OCI-LY1 (cell line): ENCODE data around the gene PREX1.

Experiments
- H2AFZ ChIP-seq: fragments of 200-600 bp; sonication (generic), shearing (Covaris generic); 2 replicates; pipeline ENCODE4 v1.6.0; 2014; ENCODE audit warnings: antibody characterized with exemption, mild to moderate bottlenecking, low read length
- H3F3A ChIP-seq: fragments of 200-600 bp; sonication (generic), shearing (Covaris generic); 2 replicates; pipeline ENCODE4 v1.6.0; 2014; ENCODE audit warnings: mild to moderate bottlenecking, antibody characterized with exemption, low read length, moderate library complexity; ENCODE audit not compliant: insufficient read depth
- H3K27ac ChIP-seq: fragments of 200-600 bp; sonication (generic); 2 replicates; pipeline ENCODE4 v1.5.1; 2014; ENCODE audit warnings: low read length, mixed run types, mild to moderate bottlenecking, low read depth; ENCODE audit not compliant: poor library complexity, severe bottlenecking
- H3K27me3 ChIP-seq: fragments of 200-600 bp; sonication (generic); 2 replicates; pipeline ENCODE4 v1.6.0; 2014; ENCODE audit warnings: antibody characterized with exemption, mild to moderate bottlenecking, low read length, moderate library complexity; ENCODE audit not compliant: insufficient read depth
- H3K36me3 ChIP-seq: fragments of 200-600 bp; sonication (generic); 2 replicates; pipeline ENCODE4 v1.6.1; 2014; ENCODE audit warnings: mild to moderate bottlenecking, antibody characterized with exemption, low read length, moderate library complexity, mixed read lengths; ENCODE audit not compliant: insufficient read depth
- H3K4me1 ChIP-seq: fragments of 200-600 bp; sonication (generic); 2 replicates; pipeline ENCODE4 v1.5.1; 2014; ENCODE audit warnings: mild to moderate bottlenecking, low read length, moderate library complexity; ENCODE audit not compliant: insufficient read depth, severe bottlenecking
- H3K4me2 ChIP-seq: fragments of 200-600 bp; sonication (generic), shearing (Covaris generic); 2 replicates; pipeline ENCODE4 v1.6.1; 2014; ENCODE audit warnings: low read length
- H3K4me3 ChIP-seq: fragments of 200-600 bp; sonication (generic); 2 replicates; pipeline ENCODE4 v1.5.1; 2014; ENCODE audit warnings: low read length, low read depth, mild to moderate bottlenecking, mixed read lengths; ENCODE audit not compliant: poor library complexity, severe bottlenecking
- H3K79me2 ChIP-seq: fragments of 200-600 bp; shearing (Covaris generic); 2 replicates; pipeline ENCODE4 v1.6.1; 2016; ENCODE audit warnings: mixed run types, low read length, mixed read lengths; ENCODE audit not compliant: insufficient read depth
- H3K9ac ChIP-seq: fragments of 200-600 bp; sonication (generic), shearing (Covaris generic); 2 replicates; pipeline ENCODE4 v1.6.1; 2014; ENCODE audit warnings: mild to moderate bottlenecking, low read length, mixed read lengths
- H3K9me2 ChIP-seq: fragments of 200-600 bp; sonication (generic), shearing (Covaris generic); 2 replicates; pipeline ENCODE4 v1.6.1; 2014; ENCODE audit warnings: low read depth, mild to moderate bottlenecking, low read length, mixed read lengths
- H3K9me3 ChIP-seq: fragments of 200-600 bp; shearing (Covaris generic); 2 replicates; pipeline ENCODE4 v1.6.1; 2014; ENCODE audit warnings: low read length, mixed read lengths
- H4K20me1 ChIP-seq: fragments of 200-600 bp; sonication (generic), shearing (Covaris generic); 2 replicates; pipeline ENCODE4 v1.6.0; 2016; ENCODE audit warnings: mild to moderate bottlenecking, low read length; ENCODE audit not compliant: insufficient read depth
- EZH2 ChIP-seq: fragments of 200-600 bp; sonication (generic), shearing (Covaris generic); IDR thresholded peaks from 2 replicates; pipeline ENCODE4 v1.8.0; 2017; ENCODE audit warnings: borderline replicate concordance, mixed run types, mild to moderate bottlenecking, antibody characterized with exemption, low read length, moderate library complexity, mixed read lengths
- TF ChIP-seq, protein P1 (sequence below): fragments of 200-600 bp; sonication (generic), shearing (Covaris generic); IDR thresholded peaks from 2 replicates; pipeline ENCODE4 v1.5.1; 2017; ENCODE audit warnings: mild to moderate bottlenecking, antibody characterized with exemption, low read length, moderate library complexity, mixed read lengths

Gene PREX1

DNA sequence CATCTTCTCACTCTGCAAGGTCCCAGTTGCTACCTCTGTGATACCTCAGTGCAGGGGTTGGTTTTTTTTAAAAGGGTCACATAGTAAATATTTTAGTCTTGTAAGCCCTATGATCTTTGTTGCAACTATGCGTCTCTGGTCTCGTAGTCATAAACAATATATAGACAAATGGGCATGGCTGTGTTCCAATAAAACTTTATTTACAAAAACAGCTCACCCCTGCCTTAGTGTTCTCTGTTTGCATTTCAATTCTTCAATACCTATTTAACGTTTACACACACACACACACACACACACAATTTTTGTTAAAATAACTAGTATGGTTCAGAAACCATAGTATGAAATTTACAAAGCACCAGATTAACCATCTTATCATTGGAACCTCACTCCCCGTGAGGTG, 216.8 kb downstream of the PREX1 start:
- H3K9ac ChIP-seq: no peak overlapping the region
- H3K36me3 ChIP-seq: no peaks in the 10 kb centered on the region
- no peak overlapping the region for H2AFZ ChIP-seq
- no peak overlapping the region for H3K4me2 ChIP-seq
- no peaks in the 10 kb centered on the region for H3K4me1 ChIP-seq
- no peaks in the 10 kb centered on the region for H3K9me3 ChIP-seq
- H3K9me2 ChIP-seq: no peaks in the 10 kb centered on the region
- H3K4me3 ChIP-seq: no peak overlapping the region
- H3K27ac ChIP-seq: no peak overlapping the region
- H4K20me1 ChIP-seq: no peaks in the 10 kb centered on the region
- no peaks in the 10 kb centered on the region for H3K79me2 ChIP-seq
- H3F3A ChIP-seq: no peaks in the 10 kb centered on the region
- TF ChIP-seq EZH2: no peak
- TF ChIP-seq, protein P1, sequence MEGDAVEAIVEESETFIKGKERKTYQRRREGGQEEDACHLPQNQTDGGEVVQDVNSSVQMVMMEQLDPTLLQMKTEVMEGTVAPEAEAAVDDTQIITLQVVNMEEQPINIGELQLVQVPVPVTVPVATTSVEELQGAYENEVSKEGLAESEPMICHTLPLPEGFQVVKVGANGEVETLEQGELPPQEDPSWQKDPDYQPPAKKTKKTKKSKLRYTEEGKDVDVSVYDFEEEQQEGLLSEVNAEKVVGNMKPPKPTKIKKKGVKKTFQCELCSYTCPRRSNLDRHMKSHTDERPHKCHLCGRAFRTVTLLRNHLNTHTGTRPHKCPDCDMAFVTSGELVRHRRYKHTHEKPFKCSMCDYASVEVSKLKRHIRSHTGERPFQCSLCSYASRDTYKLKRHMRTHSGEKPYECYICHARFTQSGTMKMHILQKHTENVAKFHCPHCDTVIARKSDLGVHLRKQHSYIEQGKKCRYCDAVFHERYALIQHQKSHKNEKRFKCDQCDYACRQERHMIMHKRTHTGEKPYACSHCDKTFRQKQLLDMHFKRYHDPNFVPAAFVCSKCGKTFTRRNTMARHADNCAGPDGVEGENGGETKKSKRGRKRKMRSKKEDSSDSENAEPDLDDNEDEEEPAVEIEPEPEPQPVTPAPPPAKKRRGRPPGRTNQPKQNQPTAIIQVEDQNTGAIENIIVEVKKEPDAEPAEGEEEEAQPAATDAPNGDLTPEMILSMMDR: no peak
- peaks cover 7% of the 10 kb centered on the region; the same call in 1 of the 2 replicates for H3K27me3 ChIP-seq

DNA sequence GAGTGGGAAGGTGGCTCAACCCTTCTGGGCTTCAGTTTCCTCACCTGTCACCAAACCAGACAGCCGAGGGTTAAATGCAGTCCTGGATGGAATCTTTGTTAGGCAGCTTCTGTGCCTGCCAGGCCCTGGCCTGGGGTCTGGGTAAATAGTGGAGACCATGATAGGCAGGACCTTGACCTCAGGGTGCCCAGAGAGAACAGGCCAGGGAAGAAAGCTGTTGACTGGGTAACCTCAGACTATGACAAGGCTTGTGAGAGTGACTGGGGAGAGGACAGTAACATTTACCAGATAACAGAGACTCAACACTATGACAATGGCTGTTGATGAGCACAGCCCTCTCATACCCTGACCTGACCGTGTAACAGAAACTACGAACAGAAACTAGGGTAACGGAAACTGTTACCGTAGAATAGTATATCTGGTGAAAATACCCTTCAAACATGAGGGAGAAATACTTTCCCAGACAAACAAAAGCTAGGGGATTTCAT, 218.3 kb downstream of the PREX1 start:
- H3K27ac ChIP-seq: no peak overlapping the region
- H3K4me2 ChIP-seq: no peak overlapping the region
- H2AFZ ChIP-seq: no peak overlapping the region

DNA sequence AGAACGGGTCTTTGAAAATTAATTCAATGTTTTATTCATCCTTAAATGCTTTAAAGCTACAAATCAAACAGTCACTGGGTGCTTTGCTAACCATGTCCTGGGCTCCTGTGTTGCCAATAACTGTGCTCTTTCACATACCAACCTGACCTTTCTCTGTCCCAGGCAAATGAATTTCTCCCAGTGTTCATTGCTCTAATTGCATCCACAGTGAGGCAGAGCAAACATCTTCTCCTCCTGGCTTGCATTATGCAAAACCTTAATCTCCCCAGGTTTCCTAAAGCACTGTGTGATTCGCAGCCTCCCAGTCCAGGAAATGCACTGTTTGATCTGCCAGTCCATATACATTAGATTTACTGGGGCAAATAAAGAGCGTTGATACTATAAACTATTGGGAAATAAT, 219.0 kb downstream of the PREX1 start:
- Histone ChIP-seq H3K79me2 (no peaks in the 10 kb centered on the region), H4K20me1 (no peaks in the 10 kb centered on the region), H3K36me3 (no peaks in the 10 kb centered on the region), H3K9me3 (no peaks in the 10 kb centered on the region), H3K27me3 (0 out of 2 replicates have a peak, but pooled peaks cover 7% of the 10 kb centered on the region), H3K27ac (no peak overlapping the region), H3K9ac (no peak overlapping the region), H3K4me3 (no peak overlapping the region), H3K4me1 (no peaks in the 10 kb centered on the region), H3K4me2 (no peak overlapping the region), H3K9me2 (no peaks in the 10 kb centered on the region), H2AFZ (no peak overlapping the region), H3F3A (no peaks in the 10 kb centered on the region)
- no peak for TF ChIP-seq EZH2
- TF ChIP-seq, protein P1: no peak

More for the DNA sequence above, 218.3 kb downstream of the PREX1 start:
- H3K36me3 ChIP-seq: no peaks in the 10 kb centered on the region
- no peaks in the 10 kb centered on the region for H4K20me1 ChIP-seq
- no peaks in the 10 kb centered on the region for H3K79me2 ChIP-seq
- no peak overlapping the region for H3K4me3 ChIP-seq
- 0 out of 2 replicates have a peak, but pooled peaks cover 7% of the 10 kb centered on the region for H3K27me3 ChIP-seq
- TF ChIP-seq, protein P1: no peak
- no peak for TF ChIP-seq EZH2
- no peak overlapping the region for H3K9ac ChIP-seq
- no peaks in the 10 kb centered on the region for H3K9me3 ChIP-seq
- H3K9me2 ChIP-seq: no peaks in the 10 kb centered on the region
- no peaks in the 10 kb centered on the region for H3F3A ChIP-seq
- H3K4me1 ChIP-seq: no peaks in the 10 kb centered on the region
